Hindlimb muscle (tissue), 1 donor: ENCODE data around the gene EIF4G3. TPM values are rescaled to one million over a fixed set of nuclear protein-coding genes. Genes with fewer than 3 reads are reported as not detected.
"Not testable (repeated sequence)": the region's sequence is repeated elsewhere in the genome, so short reads cannot be mapped to it uniquely, and the experiment has no call there.

Experiments
- DNase-seq: peaks from one replicate; pipeline ENCODE4 v3.0.0-alpha.2; 2013
- polyA plus RNA-seq: library from polyadenylated mRNA; unstranded; fragments of 120-200 nt; gene quantifications from one replicate; pipeline ENCODE4 v1.2.1, GENCODE V29; 2013; ENCODE audit not compliant: insufficient read length

EIF4G3 gene, protein sequence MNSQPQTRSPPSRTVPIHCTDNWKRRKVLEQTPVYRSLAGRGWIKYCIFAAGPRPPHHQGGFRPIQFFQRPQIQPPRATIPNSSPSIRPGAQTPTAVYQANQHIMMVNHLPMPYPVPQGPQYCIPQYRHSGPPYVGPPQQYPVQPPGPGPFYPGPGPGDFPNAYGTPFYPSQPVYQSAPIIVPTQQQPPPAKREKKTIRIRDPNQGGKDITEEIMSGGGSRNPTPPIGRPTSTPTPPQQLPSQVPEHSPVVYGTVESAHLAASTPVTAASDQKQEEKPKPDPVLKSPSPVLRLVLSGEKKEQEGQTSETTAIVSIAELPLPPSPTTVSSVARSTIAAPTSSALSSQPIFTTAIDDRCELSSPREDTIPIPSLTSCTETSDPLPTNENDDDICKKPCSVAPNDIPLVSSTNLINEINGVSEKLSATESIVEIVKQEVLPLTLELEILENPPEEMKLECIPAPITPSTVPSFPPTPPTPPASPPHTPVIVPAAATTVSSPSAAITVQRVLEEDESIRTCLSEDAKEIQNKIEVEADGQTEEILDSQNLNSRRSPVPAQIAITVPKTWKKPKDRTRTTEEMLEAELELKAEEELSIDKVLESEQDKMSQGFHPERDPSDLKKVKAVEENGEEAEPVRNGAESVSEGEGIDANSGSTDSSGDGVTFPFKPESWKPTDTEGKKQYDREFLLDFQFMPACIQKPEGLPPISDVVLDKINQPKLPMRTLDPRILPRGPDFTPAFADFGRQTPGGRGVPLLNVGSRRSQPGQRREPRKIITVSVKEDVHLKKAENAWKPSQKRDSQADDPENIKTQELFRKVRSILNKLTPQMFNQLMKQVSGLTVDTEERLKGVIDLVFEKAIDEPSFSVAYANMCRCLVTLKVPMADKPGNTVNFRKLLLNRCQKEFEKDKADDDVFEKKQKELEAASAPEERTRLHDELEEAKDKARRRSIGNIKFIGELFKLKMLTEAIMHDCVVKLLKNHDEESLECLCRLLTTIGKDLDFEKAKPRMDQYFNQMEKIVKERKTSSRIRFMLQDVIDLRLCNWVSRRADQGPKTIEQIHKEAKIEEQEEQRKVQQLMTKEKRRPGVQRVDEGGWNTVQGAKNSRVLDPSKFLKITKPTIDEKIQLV (N-terminal part only)
- polyA plus RNA-seq: 33.8 TPM

DNA sequence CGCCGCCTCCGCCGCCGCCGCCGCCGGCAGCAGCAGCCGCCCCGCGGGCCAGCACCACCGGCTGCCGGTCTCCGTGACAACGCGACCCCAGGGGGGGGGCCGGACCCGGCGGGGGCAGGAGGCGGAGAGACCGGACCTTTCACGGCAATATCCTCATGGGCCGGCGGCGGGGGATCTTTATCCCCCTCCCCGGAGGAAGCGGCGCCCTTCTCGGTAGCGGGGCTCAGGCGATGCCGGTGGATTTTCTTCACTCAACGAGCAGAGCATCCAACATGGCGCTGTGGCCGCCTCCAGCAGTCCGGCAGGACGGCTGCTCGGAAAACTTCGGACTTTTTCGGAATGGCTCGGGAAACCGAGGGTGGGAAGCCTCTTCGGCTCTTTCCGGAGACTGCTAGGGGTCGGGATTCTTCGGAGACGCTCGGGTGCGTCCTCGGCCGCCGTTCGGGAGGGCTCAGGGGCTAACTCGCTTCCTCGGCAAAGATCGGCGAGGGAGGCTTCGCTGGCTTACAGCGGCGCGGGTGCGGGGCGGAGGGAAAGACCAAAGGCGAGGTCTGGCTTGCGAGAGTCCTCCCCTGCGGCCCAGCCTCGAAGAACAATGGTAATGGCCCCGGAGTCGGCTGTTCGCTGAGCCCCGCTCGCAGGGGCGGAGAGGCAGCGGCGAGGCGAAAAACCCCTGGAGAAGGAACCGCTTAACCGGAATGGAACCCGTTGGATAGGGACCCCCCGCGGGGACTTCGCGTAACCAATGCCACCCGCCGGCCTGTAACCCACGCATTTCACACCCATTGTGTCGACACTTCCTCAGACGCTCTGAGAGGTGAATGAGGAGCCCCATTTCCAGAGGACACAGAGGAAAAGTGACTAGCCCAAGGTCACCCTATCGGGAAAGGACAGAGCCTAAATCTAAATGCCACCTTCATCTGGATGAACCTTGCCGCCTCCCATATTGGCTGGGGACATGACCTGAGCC lies at the start of gene EIF4G3:
TSS of gene EIF4G3 (minus strand) at position 312 of the 970 bp plus-strand sequence. CDS start 174,155 bp downstream, outside the sequence.
- peak; percentile 99 for DNase-seq

DNA sequence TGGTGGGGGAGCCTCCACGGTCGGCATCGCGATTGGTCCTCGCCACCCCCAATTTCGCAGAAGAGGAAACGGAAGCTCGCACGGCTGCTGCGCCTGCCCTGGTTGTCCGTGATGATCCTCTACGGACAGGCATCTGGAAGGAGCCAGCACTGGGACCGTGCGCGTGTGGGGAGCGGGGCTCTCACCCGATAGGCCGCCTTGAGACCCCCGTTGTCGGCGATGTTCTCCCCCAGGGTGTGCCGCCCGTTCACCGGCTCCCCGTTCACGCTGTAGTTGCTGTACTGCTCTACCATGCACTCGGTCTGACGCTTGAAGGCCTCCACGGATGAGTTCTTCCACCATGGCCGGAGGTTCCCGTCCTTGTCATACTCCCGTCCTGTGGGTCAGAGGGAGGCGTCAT lies 48.4 kb upstream of the EIF4G3 start:
- DNase-seq: no peak

DNA sequence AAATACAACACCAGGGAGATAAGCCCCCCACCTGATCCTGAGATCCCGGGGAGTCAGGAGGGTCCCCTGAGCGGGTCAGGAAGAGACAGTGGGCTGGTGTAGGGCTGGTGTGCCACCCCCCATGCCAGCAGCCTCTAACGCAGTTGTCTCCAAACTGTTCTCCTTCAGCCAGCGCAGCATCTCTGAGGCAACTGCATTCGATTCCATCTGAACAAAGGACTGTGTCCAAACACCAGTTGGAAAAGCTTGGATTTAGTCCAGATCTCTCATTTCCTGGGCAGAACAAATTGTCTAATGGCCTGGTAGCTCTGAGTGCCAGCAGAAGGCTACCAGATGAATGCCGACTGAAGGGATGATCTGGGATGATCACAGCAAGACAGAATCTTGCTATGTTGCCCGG lies 44.1 kb upstream of the EIF4G3 start:
- no peak for DNase-seq

DNA sequence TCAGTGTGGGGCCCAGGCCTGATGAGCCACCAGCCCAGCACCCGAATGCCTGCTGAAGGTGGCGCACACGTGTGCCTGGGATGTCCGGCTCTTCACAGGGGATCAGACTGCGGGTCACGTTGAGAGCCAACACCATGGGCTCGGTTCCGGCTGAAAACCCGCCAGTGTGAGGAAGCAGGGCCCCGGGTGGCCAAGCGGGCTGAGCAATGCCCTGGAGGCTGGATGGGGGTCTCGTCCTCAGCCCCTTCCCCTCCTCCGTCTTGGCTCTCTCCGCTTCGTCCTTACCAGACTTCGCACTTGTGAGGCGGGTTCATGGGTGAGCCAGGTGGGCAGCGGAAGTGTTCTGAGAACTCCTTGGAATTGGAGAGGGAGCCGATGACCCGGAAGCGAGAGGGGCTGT lies 43.0 kb upstream of the EIF4G3 start:
- DNase-seq: no peak

DNA sequence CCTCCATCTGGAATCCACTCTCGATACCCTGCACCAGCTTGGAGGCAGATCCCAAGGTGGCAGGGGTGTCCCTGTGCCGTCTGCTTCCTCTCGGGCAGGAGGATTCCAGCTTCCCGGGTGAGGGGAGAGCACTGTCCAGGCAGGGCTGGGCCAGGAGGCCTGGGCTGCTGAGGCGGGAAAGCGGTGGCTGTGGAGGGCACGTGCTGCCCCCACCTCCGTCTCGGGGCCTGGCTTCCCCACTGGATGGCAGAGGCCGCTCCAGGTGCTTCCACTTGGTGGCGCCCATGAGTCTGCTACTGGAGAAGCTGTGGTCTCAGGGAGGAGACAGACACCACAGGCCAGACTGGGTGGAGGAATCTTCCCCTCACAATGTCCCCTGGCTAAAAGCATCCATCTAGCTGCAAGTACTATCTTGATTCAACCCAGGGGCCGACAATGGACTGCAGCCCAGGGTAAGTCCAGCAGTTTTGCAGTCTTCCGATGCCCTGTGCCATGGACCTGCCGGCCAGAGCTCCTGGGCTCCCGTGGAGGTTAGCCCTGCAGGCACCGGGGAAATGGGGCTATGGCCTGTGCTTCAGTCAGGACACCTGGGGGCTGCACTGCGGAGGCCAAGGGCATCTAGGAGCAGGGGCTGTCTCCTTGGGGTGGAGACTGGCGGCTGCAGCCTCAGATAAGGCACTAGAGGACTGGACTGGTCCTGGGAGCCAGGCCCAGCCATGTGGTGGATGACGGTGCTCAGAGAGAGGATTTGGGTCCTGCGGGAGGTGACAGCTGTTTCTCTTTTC lies 41.3 kb upstream of the EIF4G3 start:
- no peak for DNase-seq

DNA sequence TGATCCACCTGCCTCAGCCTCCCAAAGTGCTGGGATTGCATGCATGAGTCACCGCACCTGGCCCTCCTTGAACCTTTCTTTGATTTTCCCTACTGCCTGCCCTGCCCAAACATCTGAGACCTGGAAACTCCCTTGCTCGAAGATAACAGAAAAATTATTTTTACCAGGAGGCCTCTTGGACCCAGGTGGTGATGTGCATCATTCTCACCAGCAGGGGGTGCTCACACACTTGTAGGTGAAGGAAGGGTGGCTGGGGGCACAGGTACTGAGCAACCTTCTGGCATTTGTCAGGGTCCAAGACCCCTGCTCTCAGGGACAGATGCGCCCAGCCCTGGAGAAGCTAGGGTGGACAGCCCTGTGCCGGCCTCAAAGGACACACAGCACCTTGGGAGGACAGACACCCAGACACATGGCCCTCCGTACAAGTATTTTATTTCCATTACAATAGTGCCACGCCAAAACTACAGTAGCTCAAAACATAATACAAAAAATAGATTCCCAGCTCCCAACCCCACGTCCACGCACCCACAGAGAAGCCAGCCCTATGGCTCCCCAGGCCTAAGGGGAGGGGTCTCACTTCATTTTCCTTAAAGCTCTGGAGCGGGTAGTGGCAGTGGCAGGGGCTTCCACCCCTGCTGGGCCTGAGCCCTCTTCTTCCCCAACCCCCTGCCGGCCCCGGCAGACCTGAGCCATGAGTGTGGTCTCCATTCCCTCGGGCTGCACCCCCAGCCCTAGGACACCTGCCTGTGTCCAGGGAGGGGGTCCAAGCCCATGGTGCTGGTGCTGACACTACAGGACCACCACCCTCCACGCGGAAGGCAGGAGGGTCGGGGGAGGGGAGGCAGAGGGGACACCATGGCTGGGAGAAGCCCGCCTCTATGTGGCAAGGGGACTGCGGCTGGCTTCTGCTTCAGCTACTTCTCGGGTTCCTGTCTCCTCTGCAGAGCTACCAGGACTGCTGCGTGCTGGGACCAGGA lies 40.4 kb upstream of the EIF4G3 start:
- no peak for DNase-seq

DNA sequence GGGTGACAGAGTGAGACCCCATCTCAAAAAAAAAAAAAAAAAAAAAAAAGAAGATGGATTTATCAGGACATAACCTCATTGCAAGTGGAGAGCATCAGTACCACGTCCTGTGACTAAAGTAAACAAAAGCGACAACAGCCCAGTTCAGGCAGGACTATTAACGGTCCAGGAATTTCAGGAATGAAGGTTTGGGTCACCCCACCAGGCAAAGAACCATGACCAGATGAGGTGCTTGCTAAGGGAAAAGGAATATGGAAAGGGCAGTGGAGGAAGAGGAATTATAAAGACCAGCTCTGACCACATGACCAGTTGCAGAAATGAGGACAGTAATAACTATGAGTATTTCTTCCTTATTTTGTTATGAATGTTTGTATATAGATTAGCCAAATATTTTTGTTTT lies 35.4 kb upstream of the EIF4G3 start:
- no peak for DNase-seq

DNA sequence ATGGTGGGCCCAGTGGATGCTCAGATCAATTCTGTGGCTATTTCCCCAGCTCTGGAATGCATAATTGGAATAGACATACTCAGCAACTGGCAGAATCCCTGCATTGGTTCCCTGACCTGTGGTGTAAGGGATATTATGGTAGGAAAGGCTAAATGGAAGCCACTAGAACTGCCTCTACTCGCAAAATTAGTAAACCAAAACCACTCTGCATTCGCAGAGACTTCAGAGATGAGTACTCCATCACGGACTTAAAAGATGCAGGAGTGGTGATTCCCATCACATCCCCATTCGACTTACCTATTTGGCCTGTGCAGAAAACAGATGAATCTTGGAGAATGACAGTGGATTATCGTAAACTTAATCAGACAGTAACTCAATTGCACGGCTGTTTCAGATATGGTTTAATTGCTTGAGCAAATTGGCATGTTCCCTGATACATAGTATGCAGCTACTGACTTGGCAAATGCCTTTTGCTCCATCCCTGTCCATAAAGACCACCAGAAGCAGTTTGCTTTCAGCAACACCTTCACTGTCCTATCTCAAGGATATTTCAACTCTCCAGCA lies 31.5 kb upstream of the EIF4G3 start:
- DNase-seq: not testable (repeated sequence)

DNA sequence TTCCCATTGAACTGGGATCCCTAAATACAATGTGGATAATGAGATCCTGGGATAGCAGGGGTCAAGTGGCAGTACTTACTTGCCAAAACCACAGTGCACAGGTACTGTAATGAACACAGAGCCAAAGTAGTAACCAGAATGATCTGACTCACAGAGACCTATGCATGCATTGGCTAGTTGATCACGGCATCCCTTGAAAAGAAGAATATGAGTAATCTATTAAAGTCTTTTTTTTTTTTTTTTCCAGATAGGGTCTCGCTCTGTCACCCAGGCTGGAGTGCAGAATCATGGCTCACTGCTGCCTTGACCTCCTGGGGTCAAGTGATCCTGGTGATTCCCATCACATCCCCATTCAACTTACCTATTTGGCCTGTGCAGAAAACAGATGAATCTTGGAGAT lies 29.4 kb upstream of the EIF4G3 start:
- no peak for DNase-seq

DNA sequence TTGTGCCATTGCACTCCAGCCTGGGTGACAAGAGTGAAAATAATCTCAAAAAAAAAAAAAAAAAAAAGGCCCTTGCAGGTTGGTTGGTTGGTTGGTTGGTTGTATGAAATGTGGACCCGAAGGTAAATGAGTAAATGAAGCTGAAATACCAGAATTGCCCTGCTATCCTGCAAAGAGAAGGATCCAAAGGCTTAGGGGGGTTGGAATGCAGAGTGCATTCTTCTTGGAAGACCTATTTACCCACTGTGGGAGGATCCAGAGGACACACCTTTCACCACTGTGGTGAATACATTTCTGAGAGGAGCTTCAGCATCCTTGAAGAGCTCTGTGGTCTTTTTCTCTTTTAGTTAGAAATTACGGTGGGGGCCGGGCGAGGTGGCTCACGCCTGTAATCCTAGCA lies 28.7 kb upstream of the EIF4G3 start:
- DNase-seq: no peak

DNA sequence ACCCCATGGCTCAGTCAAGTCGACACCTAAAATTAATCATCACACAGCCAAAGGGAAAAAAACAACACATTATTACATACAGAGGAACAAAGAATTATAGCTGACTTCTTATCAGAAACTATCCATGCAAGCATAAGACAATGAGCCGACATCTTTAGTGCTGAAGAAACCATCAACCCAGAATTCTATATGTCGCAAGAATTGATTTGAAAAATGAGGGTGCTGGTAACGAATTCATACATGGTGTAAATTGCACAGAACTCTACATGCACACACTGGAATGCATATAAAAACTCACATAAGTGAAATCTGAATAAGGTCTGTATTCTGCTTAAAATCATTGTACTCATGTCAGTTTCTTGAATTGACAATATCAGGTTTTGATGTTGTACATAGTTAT lies 25.0 kb upstream of the EIF4G3 start:
- DNase-seq: no peak

DNA sequence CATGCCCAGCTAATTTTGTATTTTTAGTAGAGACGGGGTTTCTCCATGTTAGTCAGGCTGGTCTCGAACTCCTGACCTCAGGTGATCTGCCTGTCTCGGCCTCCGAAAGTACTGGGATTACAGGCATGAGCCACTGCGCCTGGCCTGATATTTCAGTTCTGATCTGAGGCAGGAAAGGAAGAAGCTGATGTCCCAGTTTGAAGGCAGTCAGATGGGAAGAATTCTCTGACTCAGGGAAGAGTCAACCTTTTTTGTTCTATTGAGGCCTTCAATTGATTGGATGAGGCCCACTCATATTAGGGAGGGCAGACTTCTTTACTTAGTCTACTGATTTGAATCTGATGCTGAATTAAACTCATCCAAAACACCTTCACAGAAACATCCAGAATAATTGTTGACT lies 24.5 kb upstream of the EIF4G3 start:
- DNase-seq: not testable (repeated sequence)

DNA sequence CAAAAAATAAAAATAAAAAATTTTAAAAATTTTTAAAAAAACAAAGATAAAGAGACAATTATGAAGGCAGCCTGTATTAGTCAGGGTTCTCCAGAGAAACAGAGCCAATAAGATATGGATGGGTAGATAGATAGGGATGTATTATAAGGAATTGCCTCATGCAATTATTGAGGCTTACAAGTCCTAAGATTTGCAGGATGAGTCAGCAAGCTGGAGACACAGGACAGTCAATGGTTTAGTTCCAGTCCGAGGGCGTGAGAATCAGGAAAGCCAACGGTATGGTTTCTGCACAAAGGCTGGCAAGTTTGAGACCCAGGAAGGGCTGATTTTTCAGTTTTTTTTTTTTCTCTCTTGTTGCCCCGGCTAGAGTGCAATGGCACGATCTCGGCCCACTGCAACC lies 24.1 kb upstream of the EIF4G3 start:
- no peak for DNase-seq

DNA sequence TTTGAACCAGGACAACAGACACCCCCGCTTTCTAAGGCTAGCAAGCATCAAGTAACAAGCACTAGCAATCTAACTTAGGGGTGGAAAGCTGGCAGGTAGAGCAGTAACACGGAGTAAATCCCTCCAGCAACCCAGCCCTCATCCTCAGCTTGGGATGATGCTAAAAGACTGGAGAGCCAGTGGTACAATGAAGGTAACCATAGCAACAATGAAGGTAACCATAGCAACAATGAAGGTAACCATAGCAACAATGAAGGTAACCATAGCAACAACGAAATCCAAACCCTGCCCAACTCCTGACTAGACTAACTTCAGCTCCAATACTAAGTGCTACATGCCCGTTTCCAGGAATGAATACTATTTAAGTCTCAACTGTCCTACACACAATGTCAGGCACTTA lies 22.2 kb upstream of the EIF4G3 start:
- no peak for DNase-seq

DNA sequence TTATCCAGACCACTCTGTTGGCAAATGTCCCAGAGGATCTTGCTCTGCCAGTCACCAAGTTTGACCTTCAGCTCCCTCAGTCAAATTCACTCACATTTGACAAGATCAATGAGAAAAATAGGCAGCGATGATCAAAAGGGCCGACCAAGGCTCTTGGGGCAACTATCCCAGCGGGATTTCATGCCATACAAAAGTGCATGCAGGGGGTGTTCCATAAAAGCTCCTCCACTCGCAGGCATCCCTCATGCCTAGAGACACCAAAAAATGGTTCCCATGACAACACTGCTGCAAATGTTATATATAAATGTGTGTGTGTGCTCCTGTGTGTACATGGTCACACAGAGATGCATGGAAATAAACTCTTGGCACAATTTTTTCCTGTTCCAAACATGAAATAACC lies 16.2 kb upstream of the EIF4G3 start:
- no peak for DNase-seq

DNA sequence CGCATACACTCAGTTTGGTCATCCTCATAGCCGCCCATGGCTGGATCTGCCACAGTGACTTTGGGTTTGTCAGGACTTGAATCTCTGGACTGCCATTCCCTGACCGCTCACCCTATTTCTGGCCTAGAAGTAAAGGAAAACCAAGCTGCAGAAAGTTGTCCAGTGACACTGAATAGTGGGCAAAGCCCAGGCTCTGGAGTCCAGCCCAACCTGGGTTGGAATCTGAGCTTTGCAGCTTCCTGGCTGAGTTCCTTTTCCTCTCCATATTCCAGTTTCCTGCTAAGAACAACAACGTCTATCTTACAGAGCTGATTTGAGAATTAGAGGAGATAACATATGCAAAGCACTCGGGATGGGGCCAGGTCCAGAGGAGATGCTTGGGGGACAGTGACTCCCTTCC lies 15.6 kb upstream of the EIF4G3 start:
- no peak for DNase-seq

DNA sequence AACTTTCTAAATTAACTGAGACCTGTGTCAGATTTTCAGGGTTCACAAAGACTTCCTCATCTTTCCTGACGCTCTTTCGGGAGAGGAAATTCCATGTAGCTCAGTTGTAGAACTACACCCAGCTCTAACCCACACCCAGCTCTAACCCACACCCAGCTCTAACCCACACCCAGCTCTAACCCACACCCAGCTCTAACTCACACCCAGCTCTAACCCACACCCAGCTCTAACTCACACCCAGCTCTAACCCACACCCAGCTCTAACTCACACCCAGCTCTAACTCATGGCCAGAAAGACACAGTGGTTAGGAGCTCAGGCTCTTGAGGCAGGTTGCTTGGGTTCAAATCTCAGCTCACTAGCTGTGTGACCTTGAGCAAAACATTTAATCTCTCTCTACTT lies 14.1 kb upstream of the EIF4G3 start:
- DNase-seq: not testable (repeated sequence)

DNA sequence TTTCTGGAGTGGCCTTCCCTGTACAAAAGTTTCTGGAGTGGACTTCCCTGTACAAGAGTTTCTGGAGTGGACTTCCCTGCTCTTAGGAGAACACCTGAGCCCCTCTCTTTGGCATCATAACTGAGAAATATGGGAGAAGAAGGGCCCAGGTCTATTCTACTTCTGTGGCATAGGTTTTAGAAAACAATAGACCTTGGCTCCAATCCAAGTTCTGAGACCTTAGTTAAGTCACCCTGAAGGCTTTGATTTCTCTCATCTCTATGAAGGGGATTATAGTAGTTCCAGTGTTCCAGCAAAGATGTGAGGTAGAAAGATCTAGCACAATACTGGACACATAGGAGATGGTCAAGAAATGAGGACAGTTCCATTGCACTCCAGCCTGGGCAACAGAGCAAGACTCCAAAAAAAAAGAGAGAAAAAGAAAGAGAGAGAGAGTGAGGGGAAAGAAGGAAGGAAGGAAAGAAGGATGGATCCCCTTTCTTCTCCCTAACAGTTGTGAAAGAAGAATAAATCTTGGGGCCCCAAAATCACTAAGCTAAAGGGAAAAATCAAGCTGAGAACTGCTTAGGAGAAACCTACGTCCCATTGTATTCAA lies 13.3 kb upstream of the EIF4G3 start:
- no peak for DNase-seq

DNA sequence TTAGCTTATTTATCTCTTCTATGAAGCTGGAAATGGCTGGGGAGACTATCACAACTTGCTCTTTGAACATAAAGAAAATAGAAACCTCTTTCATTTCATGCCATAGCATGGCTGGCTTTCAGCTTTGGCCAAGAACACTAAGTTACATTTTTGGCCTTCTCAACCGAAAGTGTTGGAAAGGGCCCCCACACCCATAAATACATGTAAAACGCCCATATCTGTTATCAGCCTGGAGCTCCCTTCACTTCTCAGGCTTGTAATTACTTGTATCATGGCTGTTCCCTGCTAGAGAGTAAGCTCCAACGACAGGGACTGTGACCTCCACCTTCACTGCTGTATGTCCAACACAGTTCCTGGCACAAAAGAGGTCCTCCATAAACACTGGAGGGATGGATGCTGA lies 12.7 kb upstream of the EIF4G3 start:
- no peak for DNase-seq
